ENCODE results near the gene WWOX.
"Not testable (repeated sequence)": the region's sequence is repeated elsewhere in the genome, so short reads cannot be mapped to it uniquely, and the experiment has no call there.

Gene WWOX

GRCh38 chr16:79247386-79247785 is 1147.9 kb downstream of the WWOX start:
- ChIA-PET POLR2A (no interaction called here), CTCF (no interaction called here)

GRCh38 chr16:79248351-79248750 is 1148.9 kb downstream of the WWOX start:
- CTCF ChIA-PET, result no interaction called here
- H3K4me3 ChIP-seq (ENCODE audit: low read depth, low read length), result no peak overlapping the region
- no peak for TF ChIP-seq CTCF (IDR thresholded peaks at IDR 0.05; ENCODE audit: insufficient read depth, low read length, missing control alignments)
- no peak for DNase-seq (ENCODE audit: low read depth, low spot score)
- POLR2A ChIA-PET, result no interaction called here

More at GRCh38 chr16:79247386-79247785, 1147.9 kb downstream of the WWOX start:
- no peak for TF ChIP-seq CTCF (IDR thresholded peaks at IDR 0.05; ENCODE audit: insufficient read depth, low read length, missing control alignments)
- DNase-seq (ENCODE audit: low read depth, low spot score), result no peak
- H3K4me3 ChIP-seq (ENCODE audit: low read depth, low read length), result no peak overlapping the region

GRCh38 chr16:79250502-79251098 is 1151.1 kb downstream of the WWOX start:
- DNase-seq (ENCODE audit: low read depth, low spot score), result no peak
- ChIA-PET POLR2A (no interaction called here), CTCF (no interaction called here)
- no peak overlapping the region for H3K4me3 ChIP-seq (ENCODE audit: low read depth, low read length)
- TF ChIP-seq CTCF (IDR thresholded peaks at IDR 0.05; ENCODE audit: insufficient read depth, low read length, missing control alignments), result no peak

GRCh38 chr16:79253100-79253631 is 1153.7 kb downstream of the WWOX start:
- H3K4me3 ChIP-seq (ENCODE audit: low read depth, low read length), result no peak overlapping the region
- no peak for DNase-seq (ENCODE audit: low read depth, low spot score)
- TF ChIP-seq CTCF (IDR thresholded peaks at IDR 0.05; ENCODE audit: insufficient read depth, low read length, missing control alignments), result no peak
- ChIA-PET POLR2A (no interaction called here), CTCF (no interaction called here)

GRCh38 chr16:79257953-79258490 is 1158.6 kb downstream of the WWOX start:
- H3K4me3 ChIP-seq (ENCODE audit: low read depth, low read length), result no peak overlapping the region
- ChIA-PET POLR2A (no interaction called here), CTCF (no interaction called here)
- no peak for TF ChIP-seq CTCF (IDR thresholded peaks at IDR 0.05; ENCODE audit: insufficient read depth, low read length, missing control alignments)
- DNase-seq (ENCODE audit: low read depth, low spot score), result no peak

GRCh38 chr16:79260890-79261289 is 1161.4 kb downstream of the WWOX start:
- POLR2A ChIA-PET; H3K4me3 ChIP-seq (ENCODE audit: low read depth, low read length); CTCF ChIA-PET; DNase-seq (ENCODE audit: low read depth, low spot score): not testable (repeated sequence)

GRCh38 chr16:79261481-79261940 is 1162.1 kb downstream of the WWOX start:
- CTCF ChIA-PET, result no interaction called here
- no peak overlapping the region for H3K4me3 ChIP-seq (ENCODE audit: low read depth, low read length)
- DNase-seq (ENCODE audit: low read depth, low spot score), result no peak
- TF ChIP-seq CTCF (IDR thresholded peaks at IDR 0.05; ENCODE audit: insufficient read depth, low read length, missing control alignments), result no peak
- POLR2A ChIA-PET, result no interaction called here

Measured in AG04449 (cell line).